HG03108 (cell line): ENCODE measurements around the gene ZNF300.
"Not testable (repeated sequence)": the region's sequence is repeated elsewhere in the genome, so short reads cannot be mapped to it uniquely, and the experiment has no call there.

ENCODE experiments used
- ATAC-seq: cut with Tn5 transposase; IDR thresholded peaks from one replicate; pipeline ENCODE4 v1.9.1; 2021; ENCODE audit warnings: moderate library complexity; ENCODE audit not compliant: unreplicated experiment

The ZNF300 gene

GRCh38 chr5:150904479-150905311 lies at the start of gene ZNF300:
Gene ZNF300, minus strand, starts transcription at chr5:150904980. Its CDS starts 1,825 bp downstream, at chr5:150903155.
- ATAC-seq, result no peak

GRCh38 chr5:150948539-150948938 lies 43.8 kb upstream of the ZNF300 start:
- ATAC-seq, result no peak

GRCh38 chr5:150946351-150946905 lies 41.6 kb upstream of the ZNF300 start:
- no peak for ATAC-seq

- no peak for ATAC-seq
Observed at GRCh38 chr5:150945947-150946346, 41.2 kb upstream of the ZNF300 start.

GRCh38 chr5:150945486-150945885 lies 40.7 kb upstream of the ZNF300 start:
- ATAC-seq, result no peak

- ATAC-seq, result no peak
Observed at GRCh38 chr5:150931368-150931965, 26.7 kb upstream of the ZNF300 start.

GRCh38 chr5:150918613-150919012 lies 13.8 kb upstream of the ZNF300 start:
- ATAC-seq, result no peak

- no peak for ATAC-seq
Observed at GRCh38 chr5:150912312-150912814, 7.6 kb upstream of the ZNF300 start.

GRCh38 chr5:150905312-150905683 lies 518 bp upstream of the ZNF300 start:
- no peak for ATAC-seq

GRCh38 chr5:150901446-150901845 lies 3.3 kb downstream of the ZNF300 start:
- no peak for ATAC-seq

- ATAC-seq, result no peak
Observed at GRCh38 chr5:150895431-150896428, 9.1 kb downstream of the ZNF300 start.

- ATAC-seq, result no peak
Observed at GRCh38 chr5:150879358-150879757, 25.4 kb downstream of the ZNF300 start.

- ATAC-seq, result no peak
Observed at GRCh38 chr5:150862070-150862469, 42.7 kb downstream of the ZNF300 start.

- ATAC-seq, result no peak
Observed at GRCh38 chr5:150860246-150860821, 44.4 kb downstream of the ZNF300 start.

GRCh38 chr5:150856700-150857099 lies 48.1 kb downstream of the ZNF300 start:
- not testable (repeated sequence) for ATAC-seq

GRCh38 chr5:150853561-150853960 lies 51.2 kb downstream of the ZNF300 start:
- ATAC-seq, result no peak

- no peak for ATAC-seq
Observed at GRCh38 chr5:150851039-150851438, 53.7 kb downstream of the ZNF300 start.

- ATAC-seq, result no peak
Observed at GRCh38 chr5:150848271-150848670, 56.5 kb downstream of the ZNF300 start.

GRCh38 chr5:150847334-150847695 lies 57.5 kb downstream of the ZNF300 start:
- ATAC-seq, result peak; percentile 8

- peak; percentile 90 for ATAC-seq
Observed at GRCh38 chr5:150846654-150847333, 58.0 kb downstream of the ZNF300 start.
